ENCODE results near the gene VPREB3. TPM values are rescaled to one million over a fixed set of nuclear protein-coding genes. Genes with fewer than 3 reads are reported as not detected.

Gene VPREB3
- polyA plus RNA-seq, 2 of the 4 experiments (the other 2 are of a cell fraction), result 0.41 to 0.52 TPM

DNA sequence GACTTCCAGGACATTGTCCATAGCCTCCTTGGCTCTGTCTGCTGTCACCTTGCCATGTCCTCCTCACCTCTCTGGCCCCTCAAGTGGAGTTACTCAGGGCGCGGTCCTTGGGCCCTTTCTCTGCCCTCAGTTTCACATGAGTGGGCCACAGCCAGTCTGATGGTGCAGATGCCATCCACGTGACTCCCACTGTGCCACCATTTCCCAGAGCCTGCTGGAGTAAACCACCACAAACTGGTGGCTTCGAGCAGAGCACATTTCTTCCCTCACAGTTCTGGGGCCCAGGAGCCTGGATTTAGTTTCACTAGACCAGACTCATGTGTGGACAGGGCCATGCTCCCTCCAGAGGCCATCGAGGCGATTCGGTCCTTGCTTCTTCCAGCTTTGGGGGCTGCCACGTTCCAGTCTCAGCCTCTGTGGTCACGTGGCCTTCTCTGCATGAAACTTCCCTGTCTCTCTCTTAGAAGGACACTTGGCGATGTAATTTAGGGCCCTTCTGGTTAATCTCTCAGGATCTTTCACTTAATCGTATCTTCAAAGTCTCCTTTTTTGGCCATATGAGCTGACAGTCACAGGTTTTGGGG lies 47.1 kb upstream of the VPREB3 start:
- Histone ChIP-seq H3K9me3 (no peaks in the 10 kb centered on the region), H3K27ac (no peak overlapping the region), H3K4me3 (no peak overlapping the region), H3K4me1 (no peaks in the 10 kb centered on the region), H3K4me2 (no peak overlapping the region)
- ChIA-PET CTCF (interaction anchor here (1.8 kb wide), 1 partner anchor 48 kb away, joined by 6 read pairs; no protein-coding TSS in a partner anchor), POLR2A (no interaction called here)
- no peak for ATAC-seq
- no peak for FAIRE-seq
- WGBS (ENCODE audit: missing lambda C conversion rate), result 93% methylated on average over 9 of the region's 11 CpGs
- TF ChIP-seq FOSB (CRISPR knock-in tag; IDR thresholded peaks at IDR 0.05), result no peak
- no peak for TF ChIP-seq CHD2 (IDR thresholded peaks at IDR 0.05; ENCODE audit: low read length, partially characterized antibody)
- no peak for TF ChIP-seq CEBPB (IDR thresholded peaks at IDR 0.05)
- TF ChIP-seq, protein P1, sequence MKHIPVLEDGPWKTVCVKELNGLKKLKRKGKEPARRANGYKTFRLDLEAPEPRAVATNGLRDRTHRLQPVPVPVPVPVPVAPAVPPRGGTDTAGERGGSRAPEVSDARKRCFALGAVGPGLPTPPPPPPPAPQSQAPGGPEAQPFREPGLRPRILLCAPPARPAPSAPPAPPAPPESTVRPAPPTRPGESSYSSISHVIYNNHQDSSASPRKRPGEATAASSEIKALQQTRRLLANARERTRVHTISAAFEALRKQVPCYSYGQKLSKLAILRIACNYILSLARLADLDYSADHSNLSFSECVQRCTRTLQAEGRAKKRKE (CRISPR knock-in tag; IDR thresholded peaks at IDR 0.05; ENCODE audit: low read depth), result no peak
- no peak for TF ChIP-seq ZFP36 (IDR thresholded peaks at IDR 0.05; ENCODE audit: borderline replicate concordance, partially characterized antibody)
- no peak for TF ChIP-seq HDAC2 (IDR thresholded peaks at IDR 0.05)
- TF ChIP-seq, protein P2, sequence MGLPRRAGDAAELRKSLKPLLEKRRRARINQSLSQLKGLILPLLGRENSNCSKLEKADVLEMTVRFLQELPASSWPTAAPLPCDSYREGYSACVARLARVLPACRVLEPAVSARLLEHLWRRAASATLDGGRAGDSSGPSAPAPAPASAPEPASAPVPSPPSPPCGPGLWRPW (IDR thresholded peaks at IDR 0.05), result no peak
- TF ChIP-seq NFE2L2 (conservative IDR thresholded peaks at IDR 0.05; ENCODE audit: low read length), result no peak
- TF ChIP-seq EP300 (IDR thresholded peaks at IDR 0.05), result no peak
- TF ChIP-seq ZSCAN20 (CRISPR knock-in tag; IDR thresholded peaks at IDR 0.05), result no peak
- TF ChIP-seq FOSL2 (IDR thresholded peaks at IDR 0.05), result no peak
- no peak for TF ChIP-seq FOSL2 (CRISPR knock-in tag; IDR thresholded peaks at IDR 0.05)
- DNase-seq (ENCODE audit: low read depth in 1 of 2, low spot score in 1 of 2), result no peak

DNA sequence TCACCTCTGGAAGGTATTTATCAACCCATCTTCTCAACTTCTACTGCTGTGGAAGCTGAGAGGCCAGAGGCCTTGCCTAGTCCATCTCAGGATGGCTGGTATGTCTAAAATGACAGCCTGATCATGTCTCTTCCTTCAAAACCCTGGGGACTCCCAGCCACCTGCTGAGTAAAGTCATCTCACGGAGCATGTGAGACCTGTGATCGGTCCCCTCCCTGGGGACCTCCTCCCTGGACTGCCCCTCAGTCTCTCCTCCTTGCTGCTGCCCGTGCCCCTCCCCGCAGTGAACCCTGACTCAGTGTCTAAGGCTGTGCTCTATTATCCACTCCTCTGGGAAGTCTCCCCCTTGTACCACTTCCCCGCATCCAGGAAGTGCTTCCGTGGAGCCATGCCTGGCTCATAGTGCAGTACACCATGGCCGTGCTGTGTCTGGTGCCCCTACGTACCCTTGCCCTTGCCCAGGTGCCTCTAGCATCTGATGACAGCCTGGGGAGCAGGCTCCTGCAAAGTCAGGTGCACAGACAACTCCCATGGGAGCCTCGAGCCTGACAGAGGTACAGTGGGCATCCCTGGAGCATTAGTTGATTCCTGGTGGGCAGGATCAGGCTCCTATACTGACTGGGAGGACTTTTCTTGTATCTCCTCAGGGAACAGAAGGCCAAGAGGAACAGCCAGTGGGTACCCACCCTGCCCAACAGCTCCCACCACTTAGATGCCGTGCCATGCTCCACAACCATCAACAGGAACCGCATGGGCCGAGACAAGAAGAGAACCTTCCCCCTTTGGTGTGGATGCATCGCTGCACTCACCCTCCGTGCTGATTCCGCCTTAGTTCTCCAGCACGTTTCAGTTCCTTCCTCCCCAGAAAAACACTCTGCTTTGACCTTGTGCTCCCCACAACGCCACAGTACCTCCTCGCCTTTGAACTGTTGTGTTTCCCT lies 46.3 kb upstream of the VPREB3 start:
- Histone ChIP-seq H3K4me1 (no peaks in the 10 kb centered on the region), H3K27ac (no peak overlapping the region), H3K4me3 (no peak overlapping the region), H3K9me3 (no peaks in the 10 kb centered on the region), H3K4me2 (no peak overlapping the region)
- no peak for ATAC-seq
- CTCF ChIA-PET, result interaction anchor here (1.6 kb wide), 1 partner anchor 45 kb away, joined by 5 read pairs; no protein-coding TSS in a partner anchor
- WGBS (ENCODE audit: missing lambda C conversion rate), result 96% methylated on average over 18 of the region's 18 CpGs
- no peak for DNase-seq (ENCODE audit: low read depth in 1 of 2, low spot score in 1 of 2)
- TF ChIP-seq, protein P3, sequence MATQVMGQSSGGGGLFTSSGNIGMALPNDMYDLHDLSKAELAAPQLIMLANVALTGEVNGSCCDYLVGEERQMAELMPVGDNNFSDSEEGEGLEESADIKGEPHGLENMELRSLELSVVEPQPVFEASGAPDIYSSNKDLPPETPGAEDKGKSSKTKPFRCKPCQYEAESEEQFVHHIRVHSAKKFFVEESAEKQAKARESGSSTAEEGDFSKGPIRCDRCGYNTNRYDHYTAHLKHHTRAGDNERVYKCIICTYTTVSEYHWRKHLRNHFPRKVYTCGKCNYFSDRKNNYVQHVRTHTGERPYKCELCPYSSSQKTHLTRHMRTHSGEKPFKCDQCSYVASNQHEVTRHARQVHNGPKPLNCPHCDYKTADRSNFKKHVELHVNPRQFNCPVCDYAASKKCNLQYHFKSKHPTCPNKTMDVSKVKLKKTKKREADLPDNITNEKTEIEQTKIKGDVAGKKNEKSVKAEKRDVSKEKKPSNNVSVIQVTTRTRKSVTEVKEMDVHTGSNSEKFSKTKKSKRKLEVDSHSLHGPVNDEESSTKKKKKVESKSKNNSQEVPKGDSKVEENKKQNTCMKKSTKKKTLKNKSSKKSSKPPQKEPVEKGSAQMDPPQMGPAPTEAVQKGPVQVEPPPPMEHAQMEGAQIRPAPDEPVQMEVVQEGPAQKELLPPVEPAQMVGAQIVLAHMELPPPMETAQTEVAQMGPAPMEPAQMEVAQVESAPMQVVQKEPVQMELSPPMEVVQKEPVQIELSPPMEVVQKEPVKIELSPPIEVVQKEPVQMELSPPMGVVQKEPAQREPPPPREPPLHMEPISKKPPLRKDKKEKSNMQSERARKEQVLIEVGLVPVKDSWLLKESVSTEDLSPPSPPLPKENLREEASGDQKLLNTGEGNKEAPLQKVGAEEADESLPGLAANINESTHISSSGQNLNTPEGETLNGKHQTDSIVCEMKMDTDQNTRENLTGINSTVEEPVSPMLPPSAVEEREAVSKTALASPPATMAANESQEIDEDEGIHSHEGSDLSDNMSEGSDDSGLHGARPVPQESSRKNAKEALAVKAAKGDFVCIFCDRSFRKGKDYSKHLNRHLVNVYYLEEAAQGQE (IDR thresholded peaks at IDR 0.05), result no peak
- TF ChIP-seq JUN (IDR thresholded peaks at IDR 0.05) (no peak), MAZ (IDR thresholded peaks at IDR 0.05; ENCODE audit: borderline replicate concordance, low read depth, low read length) (no peak), PHF8 (IDR thresholded peaks at IDR 0.05; ENCODE audit: borderline replicate concordance, low read depth) (no peak), POLR2A (IDR thresholded peaks at IDR 0.05; ENCODE audit: low read length) (no peak), EHF (CRISPR knock-in tag; IDR thresholded peaks at IDR 0.05) (no peak)
- POLR2A ChIA-PET, result no interaction called here
- FAIRE-seq, result no peak

DNA sequence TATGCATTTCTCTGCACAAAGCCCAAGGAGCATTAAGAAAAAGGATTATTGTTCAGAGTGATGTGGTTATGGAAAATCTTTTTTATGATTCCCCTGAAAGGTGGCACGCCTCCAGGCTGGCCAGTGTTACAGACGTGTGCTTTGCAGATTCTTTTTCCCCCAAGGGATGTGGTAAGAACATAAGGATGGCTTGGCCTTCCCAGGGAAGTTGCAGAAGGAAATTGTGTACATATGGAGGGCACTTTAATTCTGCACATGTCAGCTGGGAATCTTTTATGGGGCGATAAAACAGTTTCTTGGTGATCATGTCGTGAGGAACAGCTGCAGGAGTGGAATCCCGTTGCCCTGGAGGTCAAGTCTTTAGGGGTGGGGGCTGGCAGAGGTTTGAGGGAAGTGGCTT lies 42.2 kb upstream of the VPREB3 start:
- no peak overlapping the region for H3K27ac ChIP-seq
- no peaks in the 10 kb centered on the region for H3K4me1 ChIP-seq
- no peak for DNase-seq (ENCODE audit: low read depth in 1 of 2, low spot score in 1 of 2)
- no peak for ATAC-seq
- 90% methylated on average over 5 of the region's 5 CpGs for WGBS (ENCODE audit: missing lambda C conversion rate)
- H3K4me3 ChIP-seq, result no peak overlapping the region
- FAIRE-seq, result no peak
- ChIA-PET POLR2A (no interaction called here), CTCF (no interaction called here)
- no peaks in the 10 kb centered on the region for H3K9me3 ChIP-seq
- TF ChIP-seq HOXB13 (CRISPR knock-in tag; IDR thresholded peaks at IDR 0.05; ENCODE audit: low read depth) (no peak), NPAS2 (CRISPR knock-in tag; IDR thresholded peaks at IDR 0.05; ENCODE audit: borderline replicate concordance) (no peak), MAFK (IDR thresholded peaks at IDR 0.05; ENCODE audit: partially characterized antibody) (no peak), FOSB (CRISPR knock-in tag; IDR thresholded peaks at IDR 0.05) (no peak), ZSCAN20 (CRISPR knock-in tag; IDR thresholded peaks at IDR 0.05) (no peak), TFCP2L1 (CRISPR knock-in tag; IDR thresholded peaks at IDR 0.05) (no peak), RAD21 (conservative IDR thresholded peaks at IDR 0.05 in 1 of 2, IDR thresholded peaks at IDR 0.05 in 1 of 2) (no peak), KDM1A (IDR thresholded peaks at IDR 0.05; ENCODE audit: low read depth) (no peak), NFE2L2 (conservative IDR thresholded peaks at IDR 0.05; ENCODE audit: low read length) (no peak), RCOR1 (IDR thresholded peaks at IDR 0.05; ENCODE audit: low read depth, low read length) (no peak), FOSL2 (IDR thresholded peaks at IDR 0.05) (no peak), FOSL2 (CRISPR knock-in tag; IDR thresholded peaks at IDR 0.05) (no peak), EHF (CRISPR knock-in tag; IDR thresholded peaks at IDR 0.05) (no peak), EHMT2 (IDR thresholded peaks at IDR 0.05; ENCODE audit: low read depth) (no peak), HDAC2 (IDR thresholded peaks at IDR 0.05) (no peak), POLR2A (IDR thresholded peaks at IDR 0.05; ENCODE audit: low read length) (no peak), BHLHE40 (IDR thresholded peaks at IDR 0.05; ENCODE audit: low read depth, low read length) (no peak)
- TF ChIP-seq, protein P2 (IDR thresholded peaks at IDR 0.05), result no peak
- TF ChIP-seq, protein P4, sequence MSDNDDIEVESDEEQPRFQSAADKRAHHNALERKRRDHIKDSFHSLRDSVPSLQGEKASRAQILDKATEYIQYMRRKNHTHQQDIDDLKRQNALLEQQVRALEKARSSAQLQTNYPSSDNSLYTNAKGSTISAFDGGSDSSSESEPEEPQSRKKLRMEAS (IDR thresholded peaks at IDR 0.05), result no peak
- no peak overlapping the region for H3K4me2 ChIP-seq
